ENCODE measurements around the gene PHOSPHO2.

The PHOSPHO2 gene

GRCh38 chr2:169716938-169717690 is 22.8 kb downstream of the PHOSPHO2 start:
- no peak for DNase-seq (ENCODE audit: low spot score)

- no peak for DNase-seq (ENCODE audit: low spot score)
Measured at GRCh38 chr2:169717691-169718063, 23.4 kb downstream of the PHOSPHO2 start.

- no peak for DNase-seq (ENCODE audit: low spot score)
Measured at GRCh38 chr2:169718930-169719504, 24.7 kb downstream of the PHOSPHO2 start.

- DNase-seq (ENCODE audit: low spot score) = no peak
Measured at GRCh38 chr2:169721016-169721415, 26.7 kb downstream of the PHOSPHO2 start.

GRCh38 chr2:169727065-169727464 is 32.8 kb downstream of the PHOSPHO2 start:
- no peak for DNase-seq (ENCODE audit: low spot score)

- DNase-seq (ENCODE audit: low spot score) = no peak
Measured at GRCh38 chr2:169729274-169729605, 35.0 kb downstream of the PHOSPHO2 start.

- no peak for DNase-seq (ENCODE audit: low spot score)
Measured at GRCh38 chr2:169732075-169732474, 37.8 kb downstream of the PHOSPHO2 start.

GRCh38 chr2:169732583-169733358 is 38.5 kb downstream of the PHOSPHO2 start:
- DNase-seq (ENCODE audit: low spot score) = no peak

- peak; percentile 44 for DNase-seq (ENCODE audit: low spot score)
Measured at GRCh38 chr2:169734169-169734847, 40.0 kb downstream of the PHOSPHO2 start.

- DNase-seq (ENCODE audit: low spot score) = no peak
Measured at GRCh38 chr2:169735623-169736022, 41.4 kb downstream of the PHOSPHO2 start.

GRCh38 chr2:169736902-169737301 is 42.6 kb downstream of the PHOSPHO2 start:
- DNase-seq (ENCODE audit: low spot score) = no peak

- DNase-seq (ENCODE audit: low spot score) = no peak
Measured at GRCh38 chr2:169738566-169739229, 44.4 kb downstream of the PHOSPHO2 start.

- DNase-seq (ENCODE audit: low spot score) = no peak
Measured at GRCh38 chr2:169739351-169739750, 45.1 kb downstream of the PHOSPHO2 start.

GRCh38 chr2:169743549-169743948 is 49.3 kb downstream of the PHOSPHO2 start:
- DNase-seq (ENCODE audit: low spot score) = no peak

GRCh38 chr2:169746240-169746639 is 52.0 kb downstream of the PHOSPHO2 start:
- DNase-seq (ENCODE audit: low spot score) = no peak

- no peak for DNase-seq (ENCODE audit: low spot score)
Measured at GRCh38 chr2:169748319-169748718, 54.0 kb downstream of the PHOSPHO2 start.
